GM12873 (cell line): ENCODE data around the gene PTGIS.

Source experiments
- CTCF ChIP-seq: IDR thresholded peaks from 2 replicates; pipeline ENCODE4 v1.5.1; 2012; ENCODE audit warnings: low read depth, mild to moderate bottlenecking, moderate library complexity, low read length, control low read depth; ENCODE audit not compliant: insufficient read depth; ENCODE audit errors: missing control alignments

PTGIS gene

DNA sequence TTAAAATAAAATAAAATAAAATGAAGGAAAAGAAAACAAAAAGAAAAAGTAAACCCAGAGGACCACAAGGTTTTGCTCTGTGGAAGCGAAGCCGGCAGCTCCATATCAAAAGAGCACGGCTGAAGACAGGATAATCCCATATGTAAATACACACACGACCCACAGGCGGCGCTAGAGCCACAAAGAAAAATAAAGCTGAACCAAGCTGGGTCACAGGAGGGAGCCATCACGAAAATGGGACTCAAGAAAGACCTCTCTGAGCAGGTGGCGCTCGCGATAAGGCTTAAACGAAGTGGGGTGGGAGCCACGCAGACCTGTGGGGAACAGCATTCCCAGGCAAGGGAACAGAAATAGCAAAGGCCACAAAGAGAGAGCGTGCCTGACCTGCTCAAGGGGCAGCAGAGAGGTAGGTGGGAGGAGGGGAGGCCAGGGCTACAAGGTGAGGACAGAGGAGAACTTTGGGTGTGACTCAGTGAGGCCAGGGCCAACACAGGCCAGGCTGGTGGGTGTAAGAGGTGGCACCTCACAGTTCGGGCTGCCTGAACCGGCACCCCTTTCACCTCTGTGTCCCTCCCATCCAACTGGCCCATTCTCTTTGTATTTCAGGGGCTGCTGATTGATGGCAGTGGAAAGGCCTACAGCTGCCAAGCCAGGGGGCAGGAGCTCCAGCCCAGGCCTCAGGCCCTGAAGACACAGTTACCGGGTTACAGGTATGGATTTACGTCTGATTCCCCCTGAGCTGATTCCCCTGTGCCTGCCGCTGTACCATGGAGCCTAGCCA is 26.0 kb downstream of the PTGIS start:
- peak; percentile 80 for TF ChIP-seq CTCF

DNA sequence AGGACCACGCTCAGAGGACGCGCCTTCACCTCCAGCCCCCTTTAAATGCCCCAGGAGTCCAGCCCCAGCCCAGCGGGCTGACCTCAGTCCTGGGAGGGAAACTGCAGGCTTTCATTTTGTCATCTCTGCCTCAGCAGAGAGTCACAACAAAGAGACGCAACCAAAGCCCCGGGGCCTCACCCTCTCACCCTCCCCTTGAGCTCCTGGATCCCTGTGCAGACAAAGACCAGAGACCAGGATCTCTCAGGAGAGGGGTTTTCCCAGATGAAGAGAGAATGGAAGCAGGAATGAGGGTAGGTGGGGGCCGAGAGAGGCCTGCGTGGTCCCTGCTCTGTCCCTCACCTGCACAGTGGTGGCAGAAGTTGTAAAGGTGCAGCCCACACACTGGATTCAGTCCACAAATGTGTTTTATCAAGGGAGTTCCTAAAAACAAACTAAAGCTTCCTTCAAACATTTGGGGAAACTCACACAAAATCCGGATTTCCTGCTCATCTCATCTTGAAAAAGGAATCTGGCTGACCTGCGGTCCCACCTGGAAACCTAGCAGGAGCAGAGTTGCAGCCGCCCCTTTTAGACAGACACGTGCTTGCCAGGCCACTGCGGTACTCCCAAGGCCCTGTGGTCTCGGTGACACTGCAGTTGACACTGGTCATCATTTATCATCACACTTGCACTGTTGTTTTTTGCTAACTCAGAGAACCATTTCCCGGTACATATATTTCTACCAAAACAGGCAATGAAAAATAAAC is 27.1 kb downstream of the PTGIS start:
- no peak for TF ChIP-seq CTCF

DNA sequence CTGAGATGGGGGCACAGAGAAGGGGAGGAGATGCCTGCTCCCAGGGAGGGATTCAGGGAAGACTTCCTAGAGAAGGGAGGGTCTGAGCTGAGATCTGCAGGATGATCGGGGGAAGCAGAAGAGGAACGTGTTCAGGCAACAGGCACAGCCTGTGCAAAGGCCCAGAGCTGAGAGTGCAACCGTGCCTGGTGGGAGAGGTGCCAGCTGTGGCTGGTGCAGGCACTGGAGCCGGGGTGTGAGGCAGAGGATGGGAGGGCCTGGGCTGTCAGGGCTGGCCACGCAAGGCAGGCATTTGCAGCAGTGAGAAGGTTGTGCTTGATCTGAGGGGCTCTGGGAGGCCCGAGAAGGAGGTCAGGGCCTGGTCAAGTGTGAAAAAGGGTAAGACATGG is 27.7 kb downstream of the PTGIS start:
- TF ChIP-seq CTCF, result no peak

DNA sequence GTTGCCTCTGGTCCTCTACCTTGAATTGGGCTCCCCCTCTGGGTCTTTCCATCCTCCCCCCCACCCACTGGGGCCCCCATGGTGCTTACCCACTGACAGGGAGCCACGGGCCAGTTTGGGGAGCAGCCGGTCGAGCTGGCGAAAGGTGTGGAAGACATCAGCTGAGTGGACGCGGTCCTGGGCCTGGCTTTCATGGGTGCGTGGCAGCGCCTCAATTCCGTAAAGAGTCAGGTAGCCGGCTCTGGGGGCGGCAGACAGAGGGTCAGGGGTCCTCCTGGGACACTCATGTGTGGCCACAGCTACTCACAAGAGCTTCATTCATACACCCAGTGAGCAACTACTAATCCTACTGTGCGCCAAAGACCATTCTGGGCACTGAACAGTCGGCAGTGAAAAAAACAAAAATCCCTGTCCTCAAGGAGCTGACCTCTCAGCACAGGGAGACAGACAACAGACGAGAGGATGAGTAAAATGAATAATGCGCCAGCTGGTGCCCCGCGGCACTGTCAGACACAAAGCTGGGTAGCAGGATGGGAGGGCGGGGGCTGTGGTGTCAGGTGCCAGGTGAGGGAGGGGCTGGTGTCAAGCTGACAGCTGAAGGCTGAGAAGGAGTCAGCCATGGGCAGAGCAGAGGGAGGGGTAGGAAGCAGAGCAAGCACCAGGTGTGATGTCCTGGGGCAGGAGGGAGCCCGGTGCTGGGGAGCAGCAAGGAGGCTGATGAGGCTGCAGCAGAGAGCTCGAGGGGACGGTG is 28.3 kb downstream of the PTGIS start:
- TF ChIP-seq CTCF, result no peak

GRCh38 chr20:49538950-49539349 is 29.0 kb downstream of the PTGIS start:
- no peak for TF ChIP-seq CTCF

GRCh38 chr20:49534255-49534712 is 33.7 kb downstream of the PTGIS start:
- peak; percentile 83 for TF ChIP-seq CTCF
